K562 (cell line): ENCODE measurements around the gene SFXN5. TPM values are rescaled to one million over a fixed set of nuclear protein-coding genes. Genes with fewer than 3 reads are reported as not detected.
A peak's percentile ranks its signal among the peaks of the same experiment; 100 is the strongest.

Experiments used
- ATAC-seq: fragments of 200-7000 bp; cut with Tn5 transposase; 3 replicates; pipeline ENCODE4 v1.9.1; 2020; ENCODE audit warnings: moderate library complexity
- BruUV-seq: library from RNA; stranded (reverse); fragments of 400-500 nt; replicated peaks from 2 replicates; lab custom pipeline; 2021; lab: Mats Ljungman, UMichigan
- CTCF ChIA-PET: fragments of 300-600 bp; formaldehyde crosslinking; extraction: SDS; loops from one replicate; lab custom pipeline; 2021; ENCODE audit warnings: low intra/inter-chr PET ratio; lab: Yijun Ruan, JAX
- POLR2A ChIA-PET: fragments of 300-600, 350-650 bp; sonication (Branson Sonifier 250); formaldehyde crosslinking; extraction: SDS; loops from one replicate; lab custom pipeline; 2021; ENCODE audit warnings: antibody characterized with exemption, inconsistent platforms; lab: Yijun Ruan, JAX
- DNase-seq, 4 experiments: peaks; one replicate each; pipeline versions ENCODE4 v3.0.0 to v3.0.0-alpha.2; 2011 to 2018; ENCODE audit warnings: low spot score in 3 of 4, mixed read lengths in 3 of 4; ENCODE audit errors: extremely low read depth in 1 of 4
- FAIRE-seq: peaks from 2 replicates; lab custom pipeline; 2011; peaks lifted over from hg19 to GRCh38; lab: Jason Lieb, UNC
- H2AFZ ChIP-seq: 2 replicates; pipeline ENCODE4 v1.6.0; 2011; ENCODE audit warnings: low read depth, low read length, control low read depth, inconsistent platforms
- H3K27ac ChIP-seq: fragments of 200-600 bp; 3 replicates; pipeline ENCODE4 v1.8.0; 2011; ENCODE audit warnings: low read depth, mild to moderate bottlenecking, control low read depth, inconsistent platforms, low read length, moderate library complexity, mixed read lengths; ENCODE audit errors: extremely low read depth
- H3K27me3 ChIP-seq, 2 experiments: fragments of 300-600 bp in 1 of 2; 2 replicates in 1 of 2; 3 replicates in 1 of 2; pipeline versions ENCODE4 v1.6.0 to v1.8.0; 2011; ENCODE audit warnings: inconsistent platforms in 2 of 2, low read length in 2 of 2, mild to moderate bottlenecking in 1 of 2, mixed read lengths in 1 of 2, moderate library complexity in 1 of 2; ENCODE audit not compliant: control insufficient read depth in 2 of 2, insufficient read depth in 2 of 2
- H3K36me3 ChIP-seq: fragments of 300-600 bp; 3 replicates; pipeline ENCODE4 v1.8.0; 2011; ENCODE audit warnings: mild to moderate bottlenecking, low read length, inconsistent platforms; ENCODE audit not compliant: control insufficient read depth, insufficient read depth
- H3K4me1 ChIP-seq, 2 experiments: fragments of 200-600 bp in 1 of 2; replicated peaks in 1 of 2; 2 replicates in 1 of 2; 3 replicates in 1 of 2; pipeline versions ENCODE4 v1.5.1 to v1.8.0; 2011; ENCODE audit warnings: inconsistent platforms in 2 of 2, low read length in 2 of 2, mild to moderate bottlenecking in 1 of 2, mixed read lengths in 1 of 2, moderate library complexity in 1 of 2; ENCODE audit not compliant: control insufficient read depth in 2 of 2, insufficient read depth in 2 of 2
- H3K4me2 ChIP-seq: 2 replicates; pipeline ENCODE4 v1.6.1; 2011; ENCODE audit warnings: low read length, control low read depth, inconsistent platforms, mixed read lengths; ENCODE audit not compliant: insufficient read depth
- H3K4me3 ChIP-seq: fragments of 200-600 bp; sonication (generic), shearing (Covaris generic); 2 replicates; pipeline ENCODE4 v1.5.1; 2016; ENCODE audit warnings: control low read depth, inconsistent platforms
- H3K79me2 ChIP-seq: fragments of 200-600 bp; 3 replicates; pipeline ENCODE4 v1.8.0; 2011; ENCODE audit warnings: low read length, inconsistent platforms; ENCODE audit not compliant: control insufficient read depth, insufficient read depth
- H3K9ac ChIP-seq, 2 experiments: 2 replicates each; pipeline versions ENCODE4 v1.6.0 to v1.6.1; 2011; ENCODE audit warnings: low read depth in 2 of 2, low read length in 2 of 2, control low read depth in 1 of 2, inconsistent platforms in 1 of 2, mild to moderate bottlenecking in 1 of 2, mixed read lengths in 1 of 2; ENCODE audit not compliant: insufficient read depth in 1 of 2
- H3K9me1 ChIP-seq: one replicate; pipeline ENCODE4 v1.6.0; 2011; ENCODE audit warnings: inconsistent platforms, mild to moderate bottlenecking, low read length, moderate library complexity; ENCODE audit not compliant: control insufficient read depth, insufficient read depth
- H3K9me3 ChIP-seq: replicated peaks from 2 replicates; pipeline ENCODE4 v1.5.1; 2011; ENCODE audit warnings: low read depth, low read length, inconsistent platforms; ENCODE audit not compliant: control insufficient read depth, insufficient read depth
- H4K20me1 ChIP-seq: replicated peaks from 2 replicates; pipeline ENCODE4 v1.6.1; 2011; ENCODE audit warnings: low read length, inconsistent platforms, mixed read lengths; ENCODE audit not compliant: control insufficient read depth, insufficient read depth
- C11orf30 ChIP-seq: fragments of 450-650 bp; IDR thresholded peaks from 2 replicates; pipeline ENCODE4 v1.6.1; 2016; ENCODE audit warnings: low read depth, mild to moderate bottlenecking
- NELFE ChIP-seq: IDR thresholded peaks from 2 replicates; pipeline ENCODE4 v1.6.1; 2011; ENCODE audit warnings: mild to moderate bottlenecking; ENCODE audit not compliant: insufficient read depth, insufficient read length
- PHF8 ChIP-seq: fragments of 200-600 bp; sonication (generic); IDR thresholded peaks from 2 replicates; pipeline ENCODE4 v1.6.1; 2012; ENCODE audit warnings: mixed run types, mild to moderate bottlenecking, inconsistent platforms, low read length, moderate library complexity, borderline replicate concordance
- SP2 ChIP-seq: IDR thresholded peaks from 2 replicates; pipeline ENCODE4 v1.6.1; 2011; ENCODE audit warnings: mild to moderate bottlenecking, low read depth, low read length, moderate library complexity; ENCODE audit not compliant: poor library complexity, severe bottlenecking; ENCODE audit errors: extremely low read depth
- TAL1 ChIP-seq: fragments of 450-650 bp; IDR thresholded peaks from 2 replicates; pipeline ENCODE4 v1.6.1; 2016; ENCODE audit warnings: mild to moderate bottlenecking
- XRCC4 ChIP-seq: IDR thresholded peaks from one replicate; pipeline ENCODE4 v1.6.1; 2011; ENCODE audit not compliant: insufficient read depth, insufficient read length; ENCODE audit errors: extremely low read depth
- ZC3H8 ChIP-seq: fragments of 450-650 bp; IDR thresholded peaks from 2 replicates; pipeline ENCODE4 v1.6.1; 2017
- ZNF436 ChIP-seq: fragments of 250-450, 450-650 bp; sonication (Bioruptor Pico); formaldehyde crosslinking; IDR thresholded peaks from 2 replicates; pipeline ENCODE4 v1.7.0; 2020; ENCODE audit warnings: mild to moderate bottlenecking
- ZNF507 ChIP-seq: conservative IDR thresholded peaks from 2 replicates; pipeline ENCODE4 v1.6.1; 2017; ENCODE audit warnings: missing genetic modification characterization, missing compliant biosample characterization
- WGBS: fragments of 100-300 bp; shearing (Covaris generic); methylation state at CpG from one replicate; pipeline ENCODE4 v1.1.6; 2016; ENCODE audit warnings: low coverage, mixed read lengths; ENCODE audit not compliant: insufficient coverage; ENCODE audit errors: missing lambda C conversion rate; 5-methylcytosine and 5-hydroxymethylcytosine counted together
- in situ Hi-C: fragments of 300-500 bp; cut with MboI; formaldehyde crosslinking; loops from 4 replicates; pipeline ENCODE4 v1.15.0; 2018; ENCODE audit warnings: inconsistent platforms, mixed read lengths
- intact Hi-C: fragments of 100-400 bp; cut with micrococcal nuclease; formaldehyde crosslinking; loops from 2 replicates; pipeline ENCODE4 v1.14.2; 2022
- polyA plus RNA-seq, 8 experiments: library from polyadenylated mRNA; depleted of rRNA in 4 of 8; stranded (reverse) in 5 of 8; unstranded in 3 of 8; fragments of >200 nt; fragmentation: Nextera tagmentation in 2 of 8; fragmentation: Illumina TruSeq in 1 of 8; extraction: Ambion mirVana in 2 of 8; extraction: Trizol in 1 of 8; gene quantifications; 2 replicates each; pipeline versions ENCODE4 v1.2.1 to v1.2.3, GENCODE V29; 2011 to 2014; ENCODE audit warnings: inconsistent platforms in 1 of 8, missing spikeins in 1 of 8
- total RNA-seq, 7 experiments: library from RNA; depleted of rRNA in 6 of 7; stranded (reverse); fragments of >200 nt in 6 of 7; fragmentation: Illumina TruSeq in 2 of 7; extraction: Trizol in 2 of 7; gene quantifications; 2 replicates each; pipeline versions ENCODE4 v1.2.1 to v1.2.3, GENCODE V29; 2011 to 2021; ENCODE audit warnings: low replicate concordance in 1 of 7
- TF ChIP-seq, protein P1 (sequence below), 3 experiments: fragments of 200-800 bp in 1 of 3; sonication (Bioruptor generic) in 1 of 3; sonication (generic) in 1 of 3; formaldehyde crosslinking in 1 of 3; IDR thresholded peaks; 2 replicates each; pipeline versions ENCODE4 v1.6.1 to v1.8.0; 2016 to 2022; ENCODE audit warnings: mild to moderate bottlenecking in 2 of 3, missing compliant biosample characterization in 2 of 3, missing genetic modification characterization in 2 of 3, missing genetic modification reagents in 1 of 3
- TF ChIP-seq, protein P2 (sequence below): fragments of 450-650 bp; IDR thresholded peaks from 2 replicates; pipeline ENCODE4 v1.6.1; 2017; ENCODE audit warnings: antibody characterized with exemption, mild to moderate bottlenecking
- TF ChIP-seq, protein P3 (sequence below): fragments of 450-650 bp; conservative IDR thresholded peaks from 2 replicates; pipeline ENCODE4 v1.6.1; 2016; ENCODE audit warnings: missing genetic modification characterization, low read depth, mild to moderate bottlenecking, control low read depth, missing compliant biosample characterization

Gene SFXN5
- total and polyA plus RNA-seq, 9 of the 15 experiments (the other 6 are each of a cell fraction or from before 2014, with no cell fraction given): 8.3 to 22.6 (median 16.0) TPM

GRCh38 chr2:73069041-73069854, 2.3 kb downstream of the SFXN5 start:
- Histone ChIP-seq H3K9me1 (no peaks in the 10 kb centered on the region), H3K27ac (peak overlapping the region; percentile 95), H3K79me2 (peaks cover 68% of the 10 kb centered on the region), H3K36me3 (peaks cover 16% of the 10 kb centered on the region), H3K4me2 (peak overlapping the region; percentile 92), H2AFZ (no peak overlapping the region), H3K9ac (peak overlapping the region; percentile 81 to 92; a peak in 3 of 4 replicates), H4K20me1 (peaks cover 5% of the 10 kb centered on the region; the same call in 1 of the 2 replicates), H3K27me3 (no peaks in the 10 kb centered on the region), H3K4me3 (peak overlapping the region; percentile 68), H3K9me3 (no peaks in the 10 kb centered on the region), H3K4me1 (peaks cover 29 to 32% of the 10 kb centered on the region in 2 experiments)
- intact Hi-C loops: no loop called here
- WGBS: 1% methylated on average over 7 of the region's 7 CpGs
- ChIA-PET CTCF (no interaction called here), POLR2A (no interaction called here)
- FAIRE-seq (peak; percentile 79), ATAC-seq (peak; percentile 36), DNase-seq (peak in 2 of 4 experiments; percentile 59 to 78)
- BruUV-seq: no TSS peak
- in situ Hi-C loops: no loop called here
- TF ChIP-seq, protein P1, sequence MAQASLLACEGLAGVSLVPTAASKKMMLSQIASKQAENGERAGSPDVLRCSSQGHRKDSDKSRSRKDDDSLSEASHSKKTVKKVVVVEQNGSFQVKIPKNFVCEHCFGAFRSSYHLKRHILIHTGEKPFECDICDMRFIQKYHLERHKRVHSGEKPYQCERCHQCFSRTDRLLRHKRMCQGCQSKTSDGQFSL (CRISPR knock-in tag; IDR thresholded peaks at IDR 0.05): 0 out of 2 replicates have a peak, but pooled peaks have one; percentile 23
- TF ChIP-seq, protein P1 (tag; IDR thresholded peaks at IDR 0.05): no peak
- TF ChIP-seq, protein P2, sequence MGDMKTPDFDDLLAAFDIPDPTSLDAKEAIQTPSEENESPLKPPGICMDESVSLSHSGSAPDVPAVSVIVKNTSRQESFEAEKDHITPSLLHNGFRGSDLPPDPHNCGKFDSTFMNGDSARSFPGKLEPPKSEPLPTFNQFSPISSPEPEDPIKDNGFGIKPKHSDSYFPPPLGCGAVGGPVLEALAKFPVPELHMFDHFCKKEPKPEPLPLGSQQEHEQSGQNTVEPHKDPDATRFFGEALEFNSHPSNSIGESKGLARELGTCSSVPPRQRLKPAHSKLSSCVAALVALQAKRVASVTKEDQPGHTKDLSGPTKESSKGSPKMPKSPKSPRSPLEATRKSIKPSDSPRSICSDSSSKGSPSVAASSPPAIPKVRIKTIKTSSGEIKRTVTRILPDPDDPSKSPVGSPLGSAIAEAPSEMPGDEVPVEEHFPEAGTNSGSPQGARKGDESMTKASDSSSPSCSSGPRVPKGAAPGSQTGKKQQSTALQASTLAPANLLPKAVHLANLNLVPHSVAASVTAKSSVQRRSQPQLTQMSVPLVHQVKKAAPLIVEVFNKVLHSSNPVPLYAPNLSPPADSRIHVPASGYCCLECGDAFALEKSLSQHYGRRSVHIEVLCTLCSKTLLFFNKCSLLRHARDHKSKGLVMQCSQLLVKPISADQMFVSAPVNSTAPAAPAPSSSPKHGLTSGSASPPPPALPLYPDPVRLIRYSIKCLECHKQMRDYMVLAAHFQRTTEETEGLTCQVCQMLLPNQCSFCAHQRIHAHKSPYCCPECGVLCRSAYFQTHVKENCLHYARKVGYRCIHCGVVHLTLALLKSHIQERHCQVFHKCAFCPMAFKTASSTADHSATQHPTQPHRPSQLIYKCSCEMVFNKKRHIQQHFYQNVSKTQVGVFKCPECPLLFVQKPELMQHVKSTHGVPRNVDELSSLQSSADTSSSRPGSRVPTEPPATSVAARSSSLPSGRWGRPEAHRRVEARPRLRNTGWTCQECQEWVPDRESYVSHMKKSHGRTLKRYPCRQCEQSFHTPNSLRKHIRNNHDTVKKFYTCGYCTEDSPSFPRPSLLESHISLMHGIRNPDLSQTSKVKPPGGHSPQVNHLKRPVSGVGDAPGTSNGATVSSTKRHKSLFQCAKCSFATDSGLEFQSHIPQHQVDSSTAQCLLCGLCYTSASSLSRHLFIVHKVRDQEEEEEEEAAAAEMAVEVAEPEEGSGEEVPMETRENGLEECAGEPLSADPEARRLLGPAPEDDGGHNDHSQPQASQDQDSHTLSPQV: no peak
- no peak for TF ChIP-seq SP2
- TF ChIP-seq ZNF436 (CRISPR knock-in tag): no peak
- TF ChIP-seq XRCC4: no peak
- TF ChIP-seq, protein P3, sequence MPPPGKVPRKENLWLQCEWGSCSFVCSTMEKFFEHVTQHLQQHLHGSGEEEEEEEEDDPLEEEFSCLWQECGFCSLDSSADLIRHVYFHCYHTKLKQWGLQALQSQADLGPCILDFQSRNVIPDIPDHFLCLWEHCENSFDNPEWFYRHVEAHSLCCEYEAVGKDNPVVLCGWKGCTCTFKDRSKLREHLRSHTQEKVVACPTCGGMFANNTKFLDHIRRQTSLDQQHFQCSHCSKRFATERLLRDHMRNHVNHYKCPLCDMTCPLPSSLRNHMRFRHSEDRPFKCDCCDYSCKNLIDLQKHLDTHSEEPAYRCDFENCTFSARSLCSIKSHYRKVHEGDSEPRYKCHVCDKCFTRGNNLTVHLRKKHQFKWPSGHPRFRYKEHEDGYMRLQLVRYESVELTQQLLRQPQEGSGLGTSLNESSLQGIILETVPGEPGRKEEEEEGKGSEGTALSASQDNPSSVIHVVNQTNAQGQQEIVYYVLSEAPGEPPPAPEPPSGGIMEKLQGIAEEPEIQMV (tag): 0 out of 2 replicates have a peak, but pooled peaks have one; percentile 54
- no peak; the same call in 1 of the 2 replicates for TF ChIP-seq PHF8
- TF ChIP-seq NELFE: no peak
- TF ChIP-seq ZNF507 (tag): no peak
- peak; percentile 71 for TF ChIP-seq C11orf30
- TF ChIP-seq ZC3H8: no peak
- peak; percentile 56 for TF ChIP-seq TAL1
